ENCODE data around the gene ARMC2.
"Not testable (repeated sequence)": the region's sequence is repeated elsewhere in the genome, so short reads cannot be mapped to it uniquely, and the experiment has no call there.

ARMC2 gene

DNA sequence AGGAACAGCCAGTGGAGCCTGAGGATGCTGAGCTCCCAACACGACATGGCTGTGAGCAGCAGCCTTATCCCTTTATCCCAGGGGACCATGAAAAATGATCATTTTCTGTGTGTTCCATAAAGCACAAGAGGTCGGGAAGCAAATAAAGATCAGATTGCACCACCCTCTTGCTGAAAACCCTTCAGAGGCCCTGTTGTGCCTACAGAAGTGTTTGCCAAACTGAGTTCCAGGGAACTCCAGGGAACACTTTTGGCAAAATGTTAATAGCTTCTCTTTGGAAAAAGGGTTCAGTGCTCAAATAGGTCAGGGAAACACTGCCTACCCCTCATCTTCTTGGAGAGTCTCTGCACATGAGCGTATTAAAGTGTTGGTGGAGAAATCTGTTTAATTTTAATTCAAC lies 24.4 kb downstream of the ARMC2 start:
- no peak for DNase-seq

DNA sequence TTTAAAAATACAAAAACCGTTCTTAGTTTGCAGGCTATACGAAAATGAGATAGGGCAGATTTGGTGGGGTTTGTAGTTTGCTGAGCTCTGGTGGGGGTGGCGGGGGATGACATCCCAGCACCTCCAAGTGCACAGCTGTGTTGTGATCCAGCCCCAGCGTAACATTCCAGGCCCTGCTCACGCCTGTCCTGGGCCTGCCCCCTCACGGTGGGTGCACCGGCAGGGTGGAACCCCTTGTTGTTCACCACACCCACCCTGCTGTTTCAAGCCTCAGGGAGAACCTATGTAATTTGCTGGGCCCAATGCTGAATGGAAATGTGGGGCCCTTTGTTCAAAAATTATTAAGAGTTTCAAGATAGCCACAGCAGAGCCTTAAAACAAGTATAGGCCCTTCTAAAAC lies 25.0 kb downstream of the ARMC2 start:
- no peak for DNase-seq

DNA sequence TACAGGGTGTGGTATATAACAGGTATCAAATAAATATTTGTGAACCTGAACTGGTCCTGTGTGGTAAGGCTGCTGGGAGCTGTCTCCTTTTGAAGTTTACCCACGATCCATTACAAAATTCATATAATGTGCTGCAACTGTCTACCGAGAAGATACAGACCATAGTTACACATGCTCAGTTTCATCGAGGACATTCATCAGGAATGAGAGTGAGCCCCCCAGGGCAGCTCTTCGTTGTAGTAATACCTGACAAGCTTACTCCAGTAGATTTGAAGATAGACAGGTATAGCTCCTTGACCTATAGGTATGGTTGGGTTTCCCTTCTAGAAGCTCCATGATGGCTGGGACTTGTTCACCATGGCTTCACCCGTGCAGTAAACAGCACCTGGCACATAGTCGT lies 25.7 kb downstream of the ARMC2 start:
- DNase-seq = no peak

DNA sequence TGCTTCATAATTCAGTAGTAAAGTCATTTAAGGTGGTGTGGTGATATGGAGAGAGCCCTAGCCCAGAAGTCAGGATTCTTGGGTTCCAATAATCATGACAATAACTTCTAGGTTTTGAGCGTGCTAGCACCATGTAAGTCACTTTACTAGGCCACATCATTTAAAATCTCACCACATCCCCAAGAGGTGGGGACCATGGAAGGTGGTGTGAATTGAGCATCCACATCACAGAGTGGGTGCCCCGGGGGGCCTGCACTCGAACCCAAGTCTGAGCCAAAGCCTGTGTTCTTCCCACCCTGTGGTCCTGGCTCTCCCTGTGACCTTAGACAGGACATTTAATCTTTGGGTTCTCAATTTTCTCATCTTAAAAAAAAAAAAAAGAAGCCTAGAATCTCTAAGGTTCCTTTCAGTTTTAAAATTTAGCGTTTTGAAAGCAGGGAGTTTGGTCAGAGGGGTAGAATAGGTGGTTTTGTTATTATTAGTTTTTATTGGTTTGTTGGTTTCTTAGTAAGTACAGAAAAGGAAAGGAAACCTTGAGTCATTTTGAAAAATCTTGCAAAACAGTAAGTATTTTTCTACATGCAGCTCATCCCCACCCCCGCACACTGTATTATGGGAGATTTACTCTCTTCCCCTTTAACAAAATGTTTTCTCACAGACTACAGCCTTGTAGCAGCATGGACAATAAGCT lies 26.4 kb downstream of the ARMC2 start:
- DNase-seq = no peak

DNA sequence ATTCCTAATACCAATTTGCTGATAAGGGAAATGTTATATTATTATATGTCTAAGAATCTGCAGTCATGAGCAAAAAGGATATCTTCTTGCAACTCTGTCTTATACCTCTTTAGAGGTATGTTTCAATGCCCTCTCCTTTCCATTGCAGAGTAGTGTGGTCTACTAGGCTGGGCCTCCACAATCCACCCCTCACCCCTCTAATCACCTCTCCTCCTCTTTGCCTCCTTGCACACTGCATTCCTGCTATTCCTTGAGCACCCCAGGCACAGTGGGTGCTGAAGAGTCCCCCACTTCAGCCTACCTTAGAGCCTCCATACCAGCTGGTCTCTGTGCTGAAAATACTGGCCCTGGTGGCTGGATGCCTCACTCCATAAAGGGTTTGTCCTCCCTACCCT lies 26.9 kb downstream of the ARMC2 start:
- no peak for DNase-seq

DNA sequence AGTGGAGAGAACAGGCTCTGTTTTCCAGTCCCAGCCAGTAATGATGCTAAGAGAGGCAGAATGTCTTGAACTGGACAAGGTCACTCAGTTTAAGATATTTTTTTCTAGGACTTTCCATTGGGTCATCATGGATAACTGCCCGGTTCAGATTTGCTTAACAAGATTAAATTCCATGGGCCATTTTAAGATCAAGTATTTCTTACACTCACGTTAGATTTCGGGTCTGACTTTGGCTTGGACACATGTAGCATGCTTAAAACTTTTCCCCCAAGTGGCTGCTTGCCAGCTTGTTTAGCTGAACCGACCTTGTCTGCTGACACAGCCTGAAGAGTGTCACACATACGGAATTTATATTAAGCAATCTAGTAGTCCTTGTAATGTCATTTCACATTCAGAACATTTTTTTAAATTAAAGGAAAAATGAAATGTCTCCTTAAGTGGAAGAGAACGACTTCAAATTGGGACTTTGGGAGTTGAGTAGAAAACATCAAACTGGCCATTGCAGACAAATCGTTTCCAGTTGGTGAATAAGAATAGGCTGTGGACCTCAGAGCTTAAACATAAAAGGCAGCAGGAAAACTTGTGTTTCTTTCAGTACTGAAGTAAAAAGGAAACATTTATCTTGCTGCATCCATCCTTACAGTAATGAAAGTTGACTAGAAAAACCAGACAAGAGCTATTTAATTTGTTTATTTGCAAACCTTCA lies 29.0 kb downstream of the ARMC2 start:
- DNase-seq = peak; percentile 56

DNA sequence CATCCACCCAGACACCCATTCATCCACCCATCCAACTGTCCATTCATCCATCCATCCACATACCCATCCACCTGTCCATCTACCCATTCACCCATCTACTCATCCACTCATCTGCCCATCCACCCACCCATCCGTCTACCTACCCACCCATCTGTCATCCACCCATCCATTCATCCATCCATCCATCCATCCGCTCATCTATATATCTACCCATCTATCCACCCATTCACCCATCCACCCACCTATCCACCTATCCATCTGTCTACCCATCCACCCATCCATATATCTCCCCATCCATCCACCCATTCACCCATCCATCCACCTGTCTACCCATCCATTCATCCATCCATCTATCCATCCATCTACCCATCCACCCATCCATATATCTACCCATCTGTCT lies 30.7 kb downstream of the ARMC2 start:
- DNase-seq = no peak

DNA sequence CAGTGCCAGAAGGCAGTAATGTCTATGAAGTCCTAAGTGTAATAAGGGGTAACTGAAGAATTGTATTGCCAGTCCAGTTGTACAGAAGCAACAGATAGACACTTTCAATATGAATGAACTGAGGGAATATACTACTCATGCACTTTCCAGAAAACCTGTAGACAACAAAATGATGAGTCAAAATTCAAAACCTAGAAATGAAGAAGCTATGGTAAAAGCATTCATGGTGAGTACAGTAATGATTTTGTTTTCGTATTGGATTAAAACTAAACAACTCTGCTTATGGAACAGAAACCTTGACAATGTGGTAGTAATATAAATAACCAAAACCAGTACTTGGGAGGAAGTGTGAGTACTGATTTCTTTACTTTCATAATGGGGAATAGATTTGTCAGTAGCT lies 35.0 kb downstream of the ARMC2 start:
- no peak for DNase-seq

DNA sequence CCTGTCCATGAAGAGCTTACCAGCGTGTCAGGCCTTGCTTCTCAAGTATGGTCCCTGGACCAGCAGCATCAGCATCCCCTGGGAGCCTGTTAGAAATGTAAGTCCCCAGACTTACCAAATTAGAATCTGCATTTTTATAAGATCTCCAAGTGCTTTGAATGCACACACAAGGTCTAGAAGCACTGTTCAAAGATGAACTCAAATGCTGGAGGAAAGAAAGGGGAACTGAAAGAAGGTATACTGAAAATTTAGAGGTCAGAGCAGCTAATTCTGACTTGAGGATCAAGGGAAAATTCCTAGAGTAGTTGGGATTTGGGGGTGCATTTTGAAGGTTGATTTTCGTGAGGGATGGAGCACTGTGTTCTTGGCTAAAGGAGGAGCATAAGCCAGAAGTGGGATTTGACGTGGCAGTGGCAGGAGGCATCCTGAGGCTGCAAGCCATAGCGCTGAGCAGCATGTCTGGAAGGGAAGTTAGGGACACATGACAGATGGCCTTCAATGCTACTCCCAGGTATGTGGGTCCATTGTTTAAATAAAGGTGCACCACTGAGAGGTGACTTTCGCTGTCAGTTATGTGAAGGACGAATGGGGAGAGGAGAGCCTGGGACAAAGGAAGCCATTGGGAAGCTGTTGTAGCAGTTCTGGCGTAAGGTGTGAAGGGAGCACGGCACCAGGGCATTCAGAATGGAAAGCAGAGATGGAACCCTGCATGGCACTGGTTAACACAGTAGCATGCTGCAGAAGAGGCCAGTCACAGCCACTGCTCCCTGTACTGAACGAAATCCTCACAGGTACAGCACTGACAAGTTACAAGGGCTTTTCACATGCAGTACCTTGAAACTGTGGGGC lies 36.2 kb downstream of the ARMC2 start:
- no peak for DNase-seq

DNA sequence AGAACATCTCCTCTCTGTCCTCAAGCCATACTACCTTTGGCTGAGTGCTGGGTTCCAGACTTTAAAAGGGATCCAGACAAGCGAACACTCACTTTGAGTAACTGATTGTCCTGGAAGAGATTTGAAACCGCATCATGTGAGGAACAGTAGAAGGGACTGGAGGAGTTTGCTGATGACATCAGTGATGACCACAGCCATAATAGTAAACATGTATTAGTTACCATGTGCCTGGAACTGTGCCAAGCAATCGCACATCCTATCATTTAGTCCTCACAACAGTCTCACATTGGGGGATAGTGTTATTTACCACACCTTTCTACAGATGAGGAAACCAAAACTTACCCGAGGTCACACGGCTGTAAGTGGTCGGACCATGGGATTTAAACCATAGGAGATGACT lies 39.8 kb downstream of the ARMC2 start:
- DNase-seq = no peak

DNA sequence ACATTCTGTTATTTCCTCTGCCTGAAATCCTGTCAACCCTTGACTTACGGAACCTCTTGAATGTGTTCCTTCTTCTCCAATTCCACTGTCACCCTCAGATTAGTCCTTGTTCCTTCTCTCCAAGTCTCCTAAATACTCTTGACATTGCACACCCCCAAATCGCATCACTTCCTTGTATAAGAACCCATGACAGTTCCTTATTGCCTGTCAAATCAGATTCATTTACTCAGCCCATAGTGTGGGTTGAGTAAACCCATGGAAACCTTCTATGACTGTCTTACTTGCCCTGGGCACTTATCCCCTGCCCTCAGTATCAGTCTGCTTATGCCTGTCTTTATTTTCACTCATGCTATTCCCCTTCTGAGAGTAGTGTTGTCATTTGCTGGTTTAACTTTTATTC lies 40.5 kb downstream of the ARMC2 start:
- DNase-seq = no peak

DNA sequence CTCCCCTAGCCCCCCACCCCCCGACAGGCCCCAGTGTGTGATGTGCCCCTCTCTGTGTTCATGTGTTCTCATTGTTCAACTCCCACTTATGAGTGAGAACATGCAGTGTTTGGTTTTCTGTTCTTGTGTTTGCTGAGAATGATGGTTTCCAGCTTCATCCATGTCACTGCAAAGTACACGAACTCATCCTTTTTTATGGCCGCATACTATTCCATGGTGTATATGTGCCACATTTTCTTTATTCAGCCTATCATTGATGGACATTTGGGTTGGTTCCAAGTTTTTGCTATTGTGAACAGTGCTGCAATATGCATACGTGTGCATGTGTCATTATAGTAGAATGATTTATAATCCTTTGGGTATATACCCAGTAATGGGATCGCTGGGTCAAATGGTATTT lies 42.7 kb downstream of the ARMC2 start:
- not testable (repeated sequence) for DNase-seq

DNA sequence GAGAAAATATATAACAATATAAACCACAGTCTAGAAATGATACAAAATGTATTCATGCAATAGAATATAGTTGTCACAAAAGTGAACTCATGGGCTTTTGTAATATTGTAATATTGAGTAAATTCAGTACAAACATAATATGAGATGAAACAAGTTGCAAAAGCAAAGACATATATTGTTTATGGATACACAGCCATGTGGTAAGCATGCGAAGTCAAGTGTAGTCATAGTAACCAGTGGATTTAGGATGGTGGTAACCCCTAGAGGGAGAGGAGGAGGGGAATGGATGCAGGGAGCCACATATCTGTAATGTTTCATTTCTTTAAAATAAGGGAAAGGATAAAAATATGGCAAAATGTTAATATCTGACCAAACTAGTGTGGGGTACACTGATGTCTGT lies 47.3 kb downstream of the ARMC2 start:
- no peak for DNase-seq

DNA sequence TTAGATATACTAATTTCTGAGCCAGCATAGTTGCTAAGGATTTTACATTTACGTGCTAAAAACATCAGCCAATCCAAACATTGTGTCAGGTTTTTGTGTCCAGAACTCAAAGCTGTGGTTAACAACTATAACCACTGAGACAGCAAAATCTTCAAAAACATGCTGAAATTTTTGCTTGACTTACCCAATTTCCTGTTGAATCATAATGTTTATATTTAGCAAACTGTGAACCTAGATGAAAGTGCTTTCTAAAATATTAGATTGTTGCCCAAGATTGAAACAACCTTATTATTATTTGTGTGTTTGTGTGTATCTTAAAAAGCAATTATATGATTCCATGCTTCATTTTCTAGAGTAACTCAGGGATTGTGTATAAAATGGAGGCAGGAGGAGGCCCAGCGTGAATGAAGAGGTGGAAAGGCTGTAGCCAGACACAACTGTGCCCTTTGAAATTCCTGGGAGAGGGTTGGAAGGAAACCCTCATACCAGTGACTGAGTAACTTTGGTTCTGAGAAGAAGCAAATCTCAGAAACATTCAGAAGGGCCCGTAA lies 48.0 kb downstream of the ARMC2 start:
- no peak for DNase-seq

DNA sequence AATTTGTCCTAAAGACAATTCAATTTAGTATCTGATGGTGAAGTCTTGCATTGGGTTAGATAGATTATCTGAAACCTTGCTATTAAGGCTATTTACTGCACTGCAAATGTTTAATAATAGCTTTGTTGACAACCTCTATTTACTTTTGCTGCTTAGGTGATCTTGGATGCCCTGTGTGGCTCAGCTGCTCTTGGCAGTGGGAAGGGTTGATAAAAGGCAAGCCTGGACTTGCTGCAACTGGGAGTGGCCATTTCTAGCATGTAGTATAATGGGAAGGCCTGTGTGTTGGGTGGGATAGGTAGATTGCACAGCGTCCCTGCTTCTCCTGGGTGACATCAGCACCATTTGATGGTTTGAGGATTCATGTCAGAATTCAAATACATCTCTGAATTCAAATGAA lies 49.1 kb downstream of the ARMC2 start:
- no peak for DNase-seq

DNA sequence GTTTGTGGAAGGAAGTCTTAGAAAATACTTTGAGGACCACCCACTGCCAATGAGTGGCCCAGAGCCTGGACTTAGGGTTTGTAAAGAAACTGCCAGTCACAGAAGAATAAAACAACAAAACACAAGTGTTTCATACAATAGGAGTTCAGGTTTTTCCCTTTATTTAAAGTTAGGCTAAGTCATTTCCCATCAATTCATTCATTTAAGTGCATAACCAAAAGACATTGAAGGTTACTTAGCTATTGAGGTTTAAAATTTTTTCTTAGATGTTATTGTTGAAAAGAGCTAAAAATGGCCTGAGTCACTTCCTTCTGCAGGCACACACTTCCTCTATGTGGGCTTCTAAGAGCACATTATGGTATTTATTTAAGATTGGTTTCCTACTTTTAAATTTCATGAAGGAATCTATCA lies 54.2 kb downstream of the ARMC2 start:
- no peak for DNase-seq

DNA sequence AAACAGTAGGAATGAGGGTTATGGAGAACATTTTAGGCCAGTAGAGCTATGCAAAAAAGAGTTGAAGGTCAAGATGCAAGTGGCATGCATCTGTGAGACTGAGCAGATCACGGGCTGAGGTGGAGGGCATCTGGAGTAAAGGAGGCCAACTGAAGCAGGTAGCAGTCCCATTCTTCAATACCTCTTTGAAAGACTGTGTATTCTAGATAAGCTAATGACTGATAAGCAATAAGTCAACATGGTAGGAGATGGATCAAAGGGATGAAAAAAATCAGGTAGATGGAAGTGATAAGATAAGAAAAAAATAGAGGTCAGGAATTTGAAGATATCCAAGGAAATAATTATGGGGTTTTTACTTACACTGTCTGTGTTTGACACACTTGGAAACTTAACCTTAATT lies 55.6 kb downstream of the ARMC2 start:
- DNase-seq = no peak

DNA sequence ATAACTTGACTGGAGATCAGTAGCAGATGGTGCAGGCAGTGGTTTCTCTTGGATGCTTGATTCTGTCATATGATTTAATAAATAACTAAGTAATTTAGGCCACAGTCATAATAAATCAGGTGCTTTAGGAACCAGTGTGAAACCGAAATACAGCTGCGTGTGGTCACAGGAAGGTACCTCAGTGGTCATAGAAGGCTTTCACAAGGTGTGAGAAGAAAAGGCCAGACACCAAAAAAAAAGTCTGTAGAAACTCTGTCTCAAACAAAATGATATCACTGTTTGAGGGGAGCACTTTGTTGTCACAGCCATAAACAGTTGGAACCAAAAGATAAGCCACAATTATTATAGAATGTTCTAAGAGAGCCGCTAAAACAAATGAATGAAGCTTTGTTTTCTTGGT lies 56.5 kb downstream of the ARMC2 start:
- no peak for DNase-seq

DNA sequence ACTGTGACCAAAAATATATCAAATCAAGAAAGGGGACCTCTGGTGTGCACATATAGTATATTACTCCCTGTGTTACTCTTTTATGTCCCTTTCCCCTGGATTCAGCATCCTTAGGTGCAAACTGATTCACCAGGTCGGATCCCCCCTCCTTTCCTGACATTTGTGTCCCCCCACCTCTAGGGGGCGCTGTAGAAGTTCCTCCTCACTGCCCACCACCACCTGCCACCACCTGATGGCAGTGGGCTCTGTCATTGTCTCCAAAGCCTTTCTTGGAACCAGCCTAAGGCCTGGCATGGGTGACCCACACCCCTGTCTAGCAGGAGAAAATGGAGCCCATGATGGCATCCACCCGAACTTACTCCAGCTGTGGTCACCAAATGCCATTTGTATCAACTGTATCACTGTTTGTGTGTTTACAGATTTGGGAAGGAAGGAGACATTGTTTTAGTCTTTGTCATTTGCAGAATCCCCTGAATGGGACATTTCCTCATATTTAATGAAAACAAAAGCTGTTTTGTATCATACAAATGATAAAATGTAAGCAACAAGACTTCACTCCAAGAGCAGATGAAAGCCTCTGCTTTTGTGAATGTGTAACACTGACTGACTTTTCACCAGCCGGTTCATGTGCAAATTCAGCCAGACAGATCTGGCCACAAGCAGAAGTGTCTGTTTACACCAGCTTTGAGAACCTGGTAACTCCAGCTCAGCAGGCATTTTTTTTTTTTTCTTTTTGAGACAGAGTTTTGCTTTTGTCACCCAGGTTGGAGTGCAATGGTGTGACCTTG lies 66.2 kb downstream of the ARMC2 start:
- DNase-seq = no peak

DNA sequence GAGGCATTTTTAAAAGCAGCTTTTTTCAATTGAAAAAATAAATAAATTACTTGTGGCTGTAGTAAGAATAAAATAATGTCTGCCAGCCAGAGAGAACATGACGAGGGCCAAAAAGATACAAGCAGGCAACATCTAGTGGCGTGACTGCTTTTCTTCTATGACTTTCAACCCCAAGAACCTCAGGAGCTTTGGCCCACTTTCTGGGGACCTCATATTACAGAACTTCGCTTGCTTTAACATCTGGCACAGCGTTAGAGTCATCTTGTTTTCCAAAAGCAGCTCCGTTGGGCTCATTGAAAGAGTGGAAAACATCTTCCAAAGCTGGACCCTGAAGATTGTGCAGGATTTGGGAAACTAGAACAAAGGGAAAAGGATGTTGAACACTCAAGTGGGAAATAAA lies 67.0 kb downstream of the ARMC2 start:
- DNase-seq = no peak

DNA sequence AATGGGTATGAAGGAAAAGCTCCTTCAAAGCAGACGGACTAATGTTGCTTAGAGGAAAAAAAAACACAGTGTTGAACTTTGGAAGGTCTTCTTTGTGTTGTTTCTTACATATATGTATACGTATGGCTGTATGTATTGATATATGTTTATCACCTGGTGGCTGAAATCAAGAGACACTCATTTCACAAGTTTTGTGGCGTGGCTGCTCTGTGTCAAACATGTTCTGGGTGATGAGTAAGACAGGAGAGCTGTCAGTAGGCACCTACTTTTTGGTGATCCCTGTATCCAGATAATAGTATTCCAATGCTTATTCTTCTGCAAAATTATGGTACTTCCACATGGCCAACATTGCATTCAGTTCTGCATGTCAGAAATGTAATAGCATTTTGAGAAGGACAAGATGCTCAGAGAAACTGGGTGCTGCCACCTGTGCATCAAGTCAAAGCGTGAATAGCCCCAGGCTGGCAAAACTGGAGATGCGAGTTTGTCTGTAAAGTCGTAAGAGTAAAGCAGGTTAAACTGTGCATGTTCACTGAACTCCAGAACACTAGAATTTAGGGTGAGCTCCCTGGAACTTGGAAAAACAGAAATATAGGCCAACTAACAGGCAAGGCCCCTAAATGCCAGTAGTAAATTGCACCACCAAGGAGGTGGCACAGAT lies 67.9 kb downstream of the ARMC2 start:
- no peak for DNase-seq

DNA sequence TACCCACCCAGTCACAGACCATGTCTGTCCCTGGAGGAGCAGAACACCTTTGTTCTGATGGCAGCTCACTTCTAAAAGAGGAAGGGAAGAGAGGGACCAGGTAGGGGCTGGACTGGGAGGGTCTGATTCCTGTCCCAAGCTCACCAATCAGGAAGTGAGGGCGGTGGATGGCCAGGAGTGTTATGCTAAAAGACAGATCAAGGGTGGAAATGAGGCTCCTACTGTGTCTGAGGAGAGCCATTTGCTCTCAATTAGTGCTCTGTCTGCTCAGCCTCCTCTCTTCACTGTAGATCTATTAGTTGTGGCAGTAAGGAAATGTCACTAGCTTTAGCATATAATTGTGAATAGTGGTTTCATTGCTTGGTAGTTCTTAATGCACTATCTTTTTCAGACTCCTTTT lies 72.5 kb downstream of the ARMC2 start:
- DNase-seq = no peak
